Liver (tissue), 9 donors: ENCODE measurements around the gene VIM. TPM values are rescaled to one million over a fixed set of nuclear protein-coding genes. Genes with fewer than 3 reads are reported as not detected.

ENCODE experiments used
- DNase-seq: peaks from one replicate; pipeline ENCODE4 v3.0.0-alpha.2; 2017; ENCODE audit warnings: low spot score
- H3K27ac ChIP-seq, 2 donors: one replicate each; pipeline ENCODE4 v1.7.0; 2013; ENCODE audit warnings: inconsistent platforms in 2 of 2, low read length in 2 of 2, control low read depth in 1 of 2, low read depth in 1 of 2, mild to moderate bottlenecking in 1 of 2
- H3K27me3 ChIP-seq, 4 donors: one replicate each; pipeline versions ENCODE4 v1.6.1 to v1.7.0; 2013; ENCODE audit warnings: low read length in 3 of 4, inconsistent platforms in 1 of 4, mild to moderate bottlenecking in 1 of 4, moderate library complexity in 1 of 4; ENCODE audit not compliant: control insufficient read depth in 4 of 4, insufficient read depth in 4 of 4
- H3K36me3 ChIP-seq, 4 donors: one replicate each; pipeline versions ENCODE4 v1.6.1 to v1.7.0; 2013; ENCODE audit warnings: low read length in 3 of 4, mild to moderate bottlenecking in 3 of 4, low read depth in 1 of 4, moderate library complexity in 1 of 4; ENCODE audit not compliant: control insufficient read depth in 4 of 4, insufficient read depth in 3 of 4
- H3K4me1 ChIP-seq, 4 donors: one replicate each; pipeline versions ENCODE4 v1.6.1 to v1.7.0; 2013; ENCODE audit warnings: low read length in 3 of 4, mild to moderate bottlenecking in 3 of 4, moderate library complexity in 1 of 4; ENCODE audit not compliant: control insufficient read depth in 4 of 4, insufficient read depth in 4 of 4
- H3K4me3 ChIP-seq, 3 donors: one replicate each; pipeline versions ENCODE4 v1.6.1 to v1.7.0; 2013; ENCODE audit warnings: low read length in 3 of 3, control low read depth in 1 of 3, low read depth in 1 of 3, mild to moderate bottlenecking in 1 of 3
- H3K9ac ChIP-seq, 2 donors: one replicate each; pipeline ENCODE4 v1.7.0; 2013; ENCODE audit warnings: low read length in 2 of 2, mild to moderate bottlenecking in 2 of 2, moderate library complexity in 2 of 2, control low read depth in 1 of 2, low read depth in 1 of 2
- H3K9me3 ChIP-seq, 4 donors: one replicate each; pipeline versions ENCODE4 v1.6.1 to v1.7.0; 2013; ENCODE audit warnings: low read length in 3 of 4; ENCODE audit not compliant: control insufficient read depth in 4 of 4
- EGR1 ChIP-seq, 2 donors: IDR thresholded peaks; 2 replicates each; pipeline ENCODE4 v1.6.1; 2016 to 2018; ENCODE audit warnings: antibody characterized with exemption in 2 of 2, low read depth in 2 of 2
- FOXA1 ChIP-seq: IDR thresholded peaks from 2 replicates; pipeline ENCODE4 v1.6.1; 2016; ENCODE audit warnings: antibody characterized with exemption
- GABPA ChIP-seq, 2 donors: IDR thresholded peaks in 1 of 2; conservative IDR thresholded peaks in 1 of 2; 2 replicates each; pipeline ENCODE4 v1.6.1; 2016; ENCODE audit warnings: antibody characterized with exemption in 2 of 2, mild to moderate bottlenecking in 1 of 2, moderate library complexity in 1 of 2
- HNF4A ChIP-seq, 2 donors: conservative IDR thresholded peaks; 2 replicates each; pipeline ENCODE4 v1.6.1; 2016; ENCODE audit warnings: antibody characterized with exemption in 2 of 2, mild to moderate bottlenecking in 2 of 2
- RAD21 ChIP-seq, 2 donors: IDR thresholded peaks; 2 replicates each; pipeline ENCODE4 v1.6.1; 2016; ENCODE audit warnings: antibody characterized with exemption in 2 of 2, mild to moderate bottlenecking in 2 of 2
- REST ChIP-seq: IDR thresholded peaks from 2 replicates; pipeline ENCODE4 v1.6.1; 2016; ENCODE audit warnings: antibody characterized with exemption, mild to moderate bottlenecking
- RXRA ChIP-seq, 2 donors: IDR thresholded peaks; 2 replicates each; pipeline ENCODE4 v1.6.1; 2017 to 2018; ENCODE audit warnings: antibody characterized with exemption in 2 of 2, mild to moderate bottlenecking in 1 of 2
- SP1 ChIP-seq: IDR thresholded peaks from 2 replicates; pipeline ENCODE4 v1.6.1; 2018; ENCODE audit warnings: antibody characterized with exemption, mild to moderate bottlenecking
- TAF1 ChIP-seq: conservative IDR thresholded peaks from 2 replicates; pipeline ENCODE4 v1.6.1; 2016; ENCODE audit warnings: antibody characterized with exemption, mild to moderate bottlenecking
- YY1 ChIP-seq: IDR thresholded peaks from 2 replicates; pipeline ENCODE4 v1.6.1; 2016; ENCODE audit warnings: antibody characterized with exemption, mild to moderate bottlenecking
- WGBS: extraction: QIAGEN DNeasy Blood & Tissue Kit; methylation state at CpG from one replicate; pipeline ENCODE4 v1.1.7; 2013; 5-methylcytosine and 5-hydroxymethylcytosine counted together
- polyA plus RNA-seq, 2 donors: library from polyadenylated mRNA; stranded (reverse) in 1 of 2; unstranded in 1 of 2; fragments of 200-250 nt in 1 of 2; fragments of >200 nt in 1 of 2; fragmentation: Nextera tagmentation in 1 of 2; extraction: Ambion mirVana in 1 of 2; gene quantifications; one replicate each; pipeline versions ENCODE4 v1.2.1 to v1.2.3, GENCODE V29; 2013 to 2015
- total RNA-seq, 2 donors: library from RNA; depleted of rRNA; stranded (reverse); fragments of >200 nt; gene quantifications; one replicate each; pipeline ENCODE4 v1.2.3, GENCODE V29; 2014
- TF ChIP-seq, protein P1 (sequence below): fragments of 150-350 bp; IDR thresholded peaks from 2 replicates; pipeline ENCODE4 v1.5.1; 2017; ENCODE audit warnings: improper control_type of control experiment, low read depth, low read length; ENCODE audit not compliant: missing input control
- TF ChIP-seq, protein P2 (sequence below): IDR thresholded peaks from 2 replicates; pipeline ENCODE4 v1.6.1; 2016; ENCODE audit warnings: antibody characterized with exemption
- donor health status: healthy.
- donor health status: healthy.
- donor health status: healthy.
- donor health status: healthy.
- donor health status: healthy.

Gene VIM
- total and polyA plus RNA-seq, 4 donors: 42.5 to 212 (median 100) TPM

DNA sequence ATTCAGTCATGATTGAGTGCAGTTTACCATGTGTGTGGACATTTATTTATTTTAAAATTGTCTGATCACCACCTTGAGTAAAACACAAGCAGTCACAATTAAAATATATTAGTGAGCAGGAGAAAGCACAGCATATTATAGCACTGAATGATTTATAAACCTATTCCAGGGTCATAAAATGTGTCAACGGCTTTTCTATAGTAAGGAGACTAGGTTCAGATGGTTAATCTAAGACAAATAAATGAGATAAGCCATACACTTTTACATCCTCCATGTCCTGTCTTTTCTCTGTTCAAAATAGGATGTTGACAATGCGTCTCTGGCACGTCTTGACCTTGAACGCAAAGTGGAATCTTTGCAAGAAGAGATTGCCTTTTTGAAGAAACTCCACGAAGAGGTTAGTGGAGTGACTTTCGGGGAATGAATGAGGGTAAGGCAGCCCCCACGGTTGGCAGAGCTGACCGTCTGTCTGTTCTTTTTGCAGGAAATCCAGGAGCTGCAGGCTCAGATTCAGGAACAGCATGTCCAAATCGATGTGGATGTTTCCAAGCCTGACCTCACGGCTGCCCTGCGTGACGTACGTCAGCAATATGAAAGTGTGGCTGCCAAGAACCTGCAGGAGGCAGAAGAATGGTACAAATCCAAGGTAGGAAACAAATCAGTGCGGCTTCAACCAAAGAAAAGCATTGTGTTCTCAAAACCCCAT lies 5.4 kb downstream of the VIM start:
- Histone ChIP-seq H3K4me3 (no peak overlapping the region), H3K27ac (no peak overlapping the region), H3K9me3 (no peaks in the 10 kb centered on the region), H3K9ac (no peak overlapping the region), H3K36me3 (peaks cover 0 to 4% (median 2%) of the 10 kb centered on the region in 4 donors), H3K27me3 (peaks cover 0 to 12% (median 4%) of the 10 kb centered on the region in 4 donors), H3K4me1 (peaks cover 6 to 21% (median 14%) of the 10 kb centered on the region in 4 donors)
- TF ChIP-seq GABPA (IDR thresholded peaks at IDR 0.05 in 1 of 2, conservative IDR thresholded peaks at IDR 0.05 in 1 of 2) (no peak), SP1 (no peak)
- TF ChIP-seq, protein P1, sequence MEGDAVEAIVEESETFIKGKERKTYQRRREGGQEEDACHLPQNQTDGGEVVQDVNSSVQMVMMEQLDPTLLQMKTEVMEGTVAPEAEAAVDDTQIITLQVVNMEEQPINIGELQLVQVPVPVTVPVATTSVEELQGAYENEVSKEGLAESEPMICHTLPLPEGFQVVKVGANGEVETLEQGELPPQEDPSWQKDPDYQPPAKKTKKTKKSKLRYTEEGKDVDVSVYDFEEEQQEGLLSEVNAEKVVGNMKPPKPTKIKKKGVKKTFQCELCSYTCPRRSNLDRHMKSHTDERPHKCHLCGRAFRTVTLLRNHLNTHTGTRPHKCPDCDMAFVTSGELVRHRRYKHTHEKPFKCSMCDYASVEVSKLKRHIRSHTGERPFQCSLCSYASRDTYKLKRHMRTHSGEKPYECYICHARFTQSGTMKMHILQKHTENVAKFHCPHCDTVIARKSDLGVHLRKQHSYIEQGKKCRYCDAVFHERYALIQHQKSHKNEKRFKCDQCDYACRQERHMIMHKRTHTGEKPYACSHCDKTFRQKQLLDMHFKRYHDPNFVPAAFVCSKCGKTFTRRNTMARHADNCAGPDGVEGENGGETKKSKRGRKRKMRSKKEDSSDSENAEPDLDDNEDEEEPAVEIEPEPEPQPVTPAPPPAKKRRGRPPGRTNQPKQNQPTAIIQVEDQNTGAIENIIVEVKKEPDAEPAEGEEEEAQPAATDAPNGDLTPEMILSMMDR: no peak
- TF ChIP-seq, protein P2, sequence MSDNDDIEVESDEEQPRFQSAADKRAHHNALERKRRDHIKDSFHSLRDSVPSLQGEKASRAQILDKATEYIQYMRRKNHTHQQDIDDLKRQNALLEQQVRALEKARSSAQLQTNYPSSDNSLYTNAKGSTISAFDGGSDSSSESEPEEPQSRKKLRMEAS: no peak
- DNase-seq: no peak
- WGBS: 66% methylated on average over 14 of the region's 14 CpGs

DNA sequence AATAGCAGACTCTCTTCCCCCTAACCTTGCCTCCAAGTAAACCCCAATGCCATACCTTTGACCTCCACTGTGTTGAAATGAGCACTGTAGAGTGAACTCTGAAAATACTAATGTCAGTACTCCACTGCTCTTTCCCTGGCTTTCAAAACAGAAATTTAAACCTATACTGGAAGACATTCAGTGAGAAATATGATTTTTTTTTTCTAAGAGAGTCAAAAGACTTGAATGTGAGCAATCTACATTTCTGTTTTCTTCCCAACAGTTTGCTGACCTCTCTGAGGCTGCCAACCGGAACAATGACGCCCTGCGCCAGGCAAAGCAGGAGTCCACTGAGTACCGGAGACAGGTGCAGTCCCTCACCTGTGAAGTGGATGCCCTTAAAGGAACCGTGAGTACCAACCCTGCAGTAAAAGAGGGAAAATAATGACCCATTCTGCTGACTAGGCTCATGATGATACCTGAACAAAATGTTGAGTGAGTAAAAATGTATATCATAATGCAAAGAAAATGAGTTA lies 6.4 kb downstream of the VIM start:
- peaks cover 1 to 14% (median 7%) of the 10 kb centered on the region in 4 donors for H3K4me1 ChIP-seq
- H3K9ac ChIP-seq: no peak overlapping the region
- H3K36me3 ChIP-seq: peaks cover 0 to 4% (median 2%) of the 10 kb centered on the region in 4 donors
- H3K27ac ChIP-seq: no peak overlapping the region
- peaks cover 0 to 5% (median 3%) of the 10 kb centered on the region in 4 donors for H3K27me3 ChIP-seq
- H3K4me3 ChIP-seq: no peak overlapping the region
- no peaks in the 10 kb centered on the region for H3K9me3 ChIP-seq
- no peak for DNase-seq
- TF ChIP-seq REST (no peak), RXRA (IDR thresholded peaks at IDR 0.05) (no peak), RAD21 (IDR thresholded peaks at IDR 0.05) (no peak), GABPA (IDR thresholded peaks at IDR 0.05 in 1 of 2, conservative IDR thresholded peaks at IDR 0.05 in 1 of 2) (no peak), TAF1 (no peak), HNF4A (conservative IDR thresholded peaks at IDR 0.05) (no peak), YY1 (no peak), FOXA1 (no peak), EGR1 (IDR thresholded peaks at IDR 0.05; ENCODE audit: low read depth in 2 of 2) (no peak)
- TF ChIP-seq, protein P1: no peak
- 89% methylated on average over 5 of the region's 5 CpGs for WGBS
